GM10847 (cell line): ENCODE results near the gene SMARCB1.

ENCODE experiments used
- POLR2A ChIP-seq: IDR thresholded peaks from 2 replicates; pipeline ENCODE4 v1.6.1; 2011; ENCODE audit not compliant: insufficient read length; ENCODE audit errors: extremely low read depth

SMARCB1 gene

GRCh38 chr22:23754220-23754919, 32.4 kb upstream of the SMARCB1 start, which contains the start of gene VPREB3:
Gene VPREB3, minus strand, starts transcription at chr22:23754425. Its CDS starts 62 bp downstream, at chr22:23754363.
- TF ChIP-seq POLR2A: no peak

DNA sequence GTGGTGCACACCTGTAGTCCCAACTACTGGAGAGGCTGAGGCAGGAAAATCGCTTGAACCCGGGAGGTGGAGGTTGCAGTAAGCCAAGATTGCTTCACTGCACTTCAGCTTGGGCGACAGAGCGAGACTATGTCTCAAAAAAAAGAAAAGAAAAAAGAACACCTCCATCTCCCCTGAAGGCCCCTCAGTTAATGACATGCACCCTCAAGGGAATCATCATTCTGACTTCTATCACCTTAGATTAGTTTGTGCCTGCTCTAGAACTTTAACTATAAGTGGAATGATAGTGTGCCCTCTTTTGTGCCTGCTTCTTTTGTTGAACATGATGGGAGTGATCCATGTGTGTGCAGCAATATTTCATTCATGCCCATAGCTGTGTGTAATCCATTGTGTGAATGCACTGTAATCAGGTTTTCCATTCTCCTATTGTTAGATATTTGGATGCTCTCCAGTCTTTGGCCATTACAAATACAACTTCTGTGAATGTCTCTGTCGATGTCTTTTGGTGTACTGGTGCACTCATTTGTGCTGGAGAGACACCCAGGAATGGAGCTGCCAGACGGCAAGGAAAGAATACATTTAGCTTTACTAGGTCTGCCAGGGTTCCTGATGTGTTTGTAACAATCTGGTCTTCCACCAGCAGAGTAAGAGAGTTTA, 31.7 kb upstream of the SMARCB1 start:
- TF ChIP-seq POLR2A: no peak

DNA sequence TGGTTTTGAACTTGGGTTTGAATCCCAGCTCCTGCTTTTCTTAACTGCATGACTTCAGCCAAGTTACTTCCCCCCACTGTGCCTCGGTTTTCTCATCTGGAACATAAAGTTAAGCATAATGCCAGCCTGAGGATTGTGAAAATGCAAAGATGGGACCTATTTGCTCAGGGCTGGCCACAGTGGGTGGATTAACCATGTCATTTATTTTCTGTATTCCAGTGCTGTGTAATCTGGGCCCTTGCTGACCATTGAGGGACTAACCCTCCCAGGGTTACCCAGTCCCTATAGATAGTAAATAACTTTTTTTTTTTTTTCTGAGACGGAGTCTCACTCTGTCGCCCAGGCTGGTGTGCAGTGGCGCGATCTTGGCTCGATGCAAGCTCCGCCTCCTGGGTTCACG, 31.1 kb upstream of the SMARCB1 start:
- TF ChIP-seq POLR2A: no peak

DNA sequence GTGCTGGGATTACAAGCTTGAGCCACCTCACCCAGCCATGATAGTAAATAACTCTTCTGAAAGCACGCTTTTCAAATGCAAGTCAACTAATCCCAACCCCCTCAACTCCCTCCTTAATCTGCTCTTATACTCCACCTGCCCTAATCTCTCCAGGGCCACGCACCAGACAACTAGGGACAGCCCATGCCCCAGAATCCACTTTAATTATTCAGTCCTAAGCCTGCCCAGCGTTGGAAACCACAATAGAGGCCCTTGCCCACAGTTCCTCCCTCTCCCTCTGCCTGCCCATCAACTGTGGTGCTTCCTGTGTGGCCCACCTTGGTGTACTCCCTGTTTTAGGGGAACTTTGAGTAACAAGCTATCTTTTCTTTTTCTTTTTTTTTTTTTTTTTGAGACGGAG, 29.9 kb upstream of the SMARCB1 start:
- TF ChIP-seq POLR2A: no peak

- TF ChIP-seq POLR2A: no peak
These were observed 27.2 kb upstream of the SMARCB1 start for GRCh38 chr22:23759566-23759965.

DNA sequence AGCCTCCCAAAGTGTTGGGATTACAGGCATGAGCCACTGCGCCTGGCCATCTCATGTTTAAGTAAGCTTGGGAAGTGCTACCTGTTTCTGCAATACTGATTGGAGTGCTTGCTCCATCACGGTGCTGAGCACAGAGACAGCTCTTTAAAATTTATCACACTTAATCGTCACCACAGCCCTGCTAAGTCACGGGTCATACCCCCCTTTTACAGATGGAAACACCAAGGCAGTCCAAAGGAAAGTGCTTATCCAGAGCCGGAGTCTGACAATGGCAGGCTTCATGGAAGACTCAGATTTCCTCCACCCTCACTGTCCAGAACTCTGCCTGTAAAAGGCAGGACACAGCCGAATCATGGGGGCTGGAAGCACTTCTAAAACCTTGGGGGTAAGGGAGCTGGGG, 26.7 kb upstream of the SMARCB1 start:
- no peak for TF ChIP-seq POLR2A

GRCh38 chr22:23762842-23763578, 23.8 kb upstream of the SMARCB1 start, which contains the start of gene C22orf15:
Gene C22orf15, plus strand, starts transcription at chr22:23762990. Its CDS starts 317 bp downstream, at chr22:23763307.
- no peak for TF ChIP-seq POLR2A

DNA sequence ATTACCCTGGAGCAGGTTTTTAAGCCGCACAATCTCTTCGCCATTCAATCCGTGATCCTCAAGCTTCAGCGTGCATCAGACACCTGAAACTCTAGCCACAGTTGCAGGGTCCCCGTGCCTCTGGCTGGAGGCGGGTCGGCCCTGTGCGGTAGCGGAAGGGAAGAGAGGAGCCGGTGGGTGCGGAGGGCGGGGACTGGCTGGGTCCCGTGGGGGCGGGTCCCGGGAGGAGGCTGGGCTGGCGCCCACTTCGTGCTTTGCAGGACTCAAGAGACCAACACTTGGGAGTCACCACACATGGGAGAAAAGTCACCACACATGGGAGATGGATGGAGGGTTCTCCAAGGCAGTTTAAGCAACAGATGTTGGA, 23.2 kb upstream of the SMARCB1 start:
- peak; percentile 15 for TF ChIP-seq POLR2A

GRCh38 chr22:23763954-23764353, 22.8 kb upstream of the SMARCB1 start:
- no peak for TF ChIP-seq POLR2A

DNA sequence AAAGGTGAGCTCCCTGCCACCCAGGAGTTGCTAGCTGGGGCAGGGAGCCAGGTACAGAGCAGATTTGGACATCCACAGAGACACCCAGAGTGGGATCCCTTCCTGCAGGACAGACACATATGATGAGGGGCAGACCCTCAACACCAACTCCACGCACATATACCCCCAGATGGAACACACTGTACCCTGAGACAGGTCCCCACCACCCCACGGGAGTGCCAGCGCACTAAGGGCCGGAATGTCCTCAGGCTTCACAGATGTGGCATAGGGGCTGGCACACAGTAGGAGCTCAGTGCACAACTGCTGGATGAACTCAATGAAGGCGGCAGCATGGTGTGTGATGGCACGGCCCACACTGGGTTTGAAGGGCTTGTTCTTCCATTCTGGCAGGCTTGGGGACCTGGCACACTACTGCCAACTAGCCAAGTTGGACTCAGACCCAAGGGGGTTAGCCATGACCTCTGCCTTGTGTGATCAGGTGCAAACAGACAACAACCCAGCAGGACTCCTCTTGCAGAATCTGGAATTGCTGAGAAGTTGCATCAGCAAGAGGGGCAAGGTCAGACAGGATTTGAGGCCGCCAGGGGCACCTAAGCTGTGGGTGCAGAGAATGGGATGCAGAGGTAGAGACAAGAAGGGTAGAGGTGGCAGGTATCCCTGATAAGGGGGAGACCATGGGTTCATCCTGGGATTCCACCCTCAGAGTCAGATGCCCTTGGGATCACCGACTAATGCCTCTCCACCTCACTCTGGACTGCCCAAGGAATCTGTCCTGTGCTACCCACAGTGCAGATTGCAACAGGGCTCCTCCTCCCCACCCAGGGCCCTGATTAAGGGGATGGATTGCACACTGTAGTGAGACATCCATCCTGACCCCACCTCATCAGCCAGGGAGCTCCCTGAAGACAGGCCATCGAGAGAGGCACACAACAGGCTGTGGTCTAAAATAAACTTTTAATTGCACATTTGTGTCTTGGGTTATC, 21.6 kb upstream of the SMARCB1 start:
- no peak for TF ChIP-seq POLR2A

- TF ChIP-seq POLR2A: no peak
These were observed 19.5 kb upstream of the SMARCB1 start for GRCh38 chr22:23767303-23767672.

DNA sequence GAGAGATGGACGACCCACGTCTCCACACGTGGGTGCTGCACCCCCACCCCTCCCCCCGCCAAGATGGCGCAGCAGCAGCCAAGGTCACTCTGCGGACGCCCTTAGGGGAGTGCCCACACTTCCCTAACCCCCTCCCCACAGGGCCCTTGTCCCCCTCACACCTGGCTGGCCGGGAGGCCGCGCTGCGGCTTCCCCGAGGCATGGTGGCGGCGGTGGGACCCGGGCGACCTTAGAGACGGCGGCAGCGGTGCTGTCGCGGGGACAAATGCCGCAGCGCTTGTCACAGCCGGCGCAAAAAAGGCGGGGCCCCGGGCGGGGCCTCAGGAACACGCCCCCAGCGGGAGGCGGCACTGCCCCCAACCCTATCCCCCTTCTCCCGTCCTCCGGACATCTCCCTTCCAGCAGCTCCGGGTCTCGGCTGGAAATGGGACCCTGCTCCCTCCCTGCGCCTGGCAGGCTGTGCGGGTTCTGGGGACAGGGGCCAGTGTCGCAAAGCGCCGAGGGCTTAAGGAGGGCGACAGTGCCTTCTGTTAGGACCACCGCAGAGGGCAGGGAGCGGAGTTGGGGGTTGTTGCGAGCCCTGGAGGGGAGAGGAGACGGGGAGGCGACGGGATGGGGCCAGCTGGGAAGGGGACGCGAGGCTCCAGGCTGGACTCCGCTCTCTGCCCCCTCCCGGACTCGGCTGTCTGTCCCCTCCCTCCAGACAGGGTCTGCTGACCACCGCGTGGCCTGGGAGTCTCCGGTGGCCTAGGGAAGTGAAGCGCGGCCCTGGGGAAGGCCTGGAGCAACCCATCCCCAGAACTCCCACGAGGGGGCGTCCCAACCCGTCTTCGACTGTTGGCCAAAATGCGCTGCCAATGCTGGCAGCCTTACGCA, 18.9 kb upstream of the SMARCB1 start, which contains the start of gene CHCHD10:
TSS of gene CHCHD10 (minus strand) at position 300 of the 876 bp plus-strand sequence. CDS start at position 202, 98 bp downstream.
- TF ChIP-seq POLR2A: peak; percentile 53

DNA sequence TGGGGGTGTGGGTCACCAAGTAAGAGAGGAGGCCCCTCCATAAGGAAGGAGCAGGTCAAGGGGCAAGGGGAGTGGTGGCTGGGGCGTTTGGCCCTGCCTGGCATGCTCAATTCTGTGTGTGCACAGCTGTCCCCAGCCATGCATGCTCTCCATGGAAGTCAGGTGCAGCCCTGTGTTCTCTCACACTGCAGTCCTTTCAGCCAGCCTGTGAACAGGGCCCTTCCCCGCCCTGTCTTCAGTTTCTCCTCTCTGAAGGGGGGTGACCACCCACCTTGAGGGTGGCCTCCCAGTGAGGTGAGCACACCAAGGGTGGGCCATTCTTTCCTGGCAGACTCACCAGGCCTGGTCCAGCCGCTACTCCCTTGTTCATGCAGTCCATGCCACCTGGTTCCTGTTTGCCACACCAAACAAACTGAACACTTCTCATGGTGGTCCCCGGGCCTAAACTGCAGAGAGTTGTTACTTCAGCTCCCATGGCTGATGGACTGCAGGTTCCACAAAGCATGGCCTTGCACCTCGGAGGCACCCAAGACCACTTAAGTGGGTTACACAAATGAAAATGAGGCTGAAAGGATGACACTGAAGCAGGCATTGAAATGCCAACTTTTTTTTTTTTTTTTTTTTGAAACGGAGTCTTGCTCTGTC, 17.3 kb upstream of the SMARCB1 start:
- no peak for TF ChIP-seq POLR2A
